HepG2 (cell line): Measurements from ENCODE around the gene SLC34A3.

ENCODE experiments used
- CTCF ChIP-seq: sonication (generic); formaldehyde crosslinking; IDR thresholded peaks from 2 replicates; pipeline ENCODE4 v1.5.0; 2020; ENCODE audit warnings: mild to moderate bottlenecking, missing genetic modification reagents, moderate library complexity
- IKZF4 ChIP-seq: sonication (generic); formaldehyde crosslinking; IDR thresholded peaks from 2 replicates; pipeline ENCODE4 v1.5.1; 2020; ENCODE audit warnings: borderline replicate concordance, mild to moderate bottlenecking, low read depth, missing genetic modification reagents; ENCODE audit errors: not compliant biosample characterization
- ISL2 ChIP-seq: sonication (generic); formaldehyde crosslinking; IDR thresholded peaks from 2 replicates; pipeline ENCODE4 v1.5.0; 2020; ENCODE audit warnings: missing genetic modification reagents
- NAIF1 ChIP-seq: sonication (generic); formaldehyde crosslinking; IDR thresholded peaks from 2 replicates; pipeline ENCODE4 v1.5.0; 2020; ENCODE audit warnings: mild to moderate bottlenecking, missing genetic modification reagents, borderline replicate concordance
- PBX3 ChIP-seq: sonication (generic); formaldehyde crosslinking; IDR thresholded peaks from 2 replicates; pipeline ENCODE4 v1.8.1; 2023; ENCODE audit warnings: missing genetic modification reagents, inconsistent platforms, borderline replicate concordance
- PHF8 ChIP-seq: sonication (generic); formaldehyde crosslinking; IDR thresholded peaks from 2 replicates; pipeline ENCODE4 v1.5.0; 2020; ENCODE audit warnings: missing genetic modification reagents
- TCF12 ChIP-seq, 2 experiments: fragments of 450-650 bp in 1 of 2; sonication (generic) in 1 of 2; formaldehyde crosslinking in 1 of 2; IDR thresholded peaks; 2 replicates each; pipeline versions ENCODE4 v1.6.1 to v1.8.0; 2017 to 2022; ENCODE audit warnings: antibody characterized with exemption in 1 of 2, mild to moderate bottlenecking in 1 of 2, missing genetic modification reagents in 1 of 2, moderate library complexity in 1 of 2
- ZKSCAN5 ChIP-seq: sonication (generic); formaldehyde crosslinking; IDR thresholded peaks from 2 replicates; pipeline ENCODE4 v1.5.1; 2020; ENCODE audit warnings: mild to moderate bottlenecking, missing genetic modification reagents
- ZNF274 ChIP-seq: sonication (generic); formaldehyde crosslinking; IDR thresholded peaks from 2 replicates; pipeline ENCODE4 v1.5.1; 2020; ENCODE audit warnings: mild to moderate bottlenecking, missing genetic modification reagents
- ZNF282 ChIP-seq: fragments of 450-650 bp; IDR thresholded peaks from 2 replicates; pipeline ENCODE4 v1.6.1; 2018; ENCODE audit not compliant: partially characterized antibody
- TF ChIP-seq, protein P1 (sequence below), 2 experiments: IDR thresholded peaks; 2 replicates each; pipeline ENCODE4 v1.6.1; 2011 to 2012; ENCODE audit warnings: low read length in 2 of 2, borderline replicate concordance in 1 of 2, low read depth in 1 of 2, mild to moderate bottlenecking in 1 of 2, moderate library complexity in 1 of 2

- TF ChIP-seq NAIF1 (CRISPR knock-in tag) (peak; percentile 46; the same call in 1 of the 2 replicates), ZNF274 (CRISPR knock-in tag) (no peak; the same call in 1 of the 2 replicates), ISL2 (CRISPR knock-in tag) (0 out of 2 replicates have a peak, but pooled peaks have one; percentile 35), ZKSCAN5 (CRISPR knock-in tag) (peak; percentile 98), PHF8 (CRISPR knock-in tag) (peak; percentile 91), CTCF (CRISPR knock-in tag) (peak; percentile 83), IKZF4 (CRISPR knock-in tag) (peak; percentile 63), PBX3 (no peak), ZNF282 (no peak), TCF12 (IDR thresholded peaks at IDR 0.05) (no peak), TCF12 (CRISPR knock-in tag; IDR thresholded peaks at IDR 0.05) (no peak)
- TF ChIP-seq, protein P1, sequence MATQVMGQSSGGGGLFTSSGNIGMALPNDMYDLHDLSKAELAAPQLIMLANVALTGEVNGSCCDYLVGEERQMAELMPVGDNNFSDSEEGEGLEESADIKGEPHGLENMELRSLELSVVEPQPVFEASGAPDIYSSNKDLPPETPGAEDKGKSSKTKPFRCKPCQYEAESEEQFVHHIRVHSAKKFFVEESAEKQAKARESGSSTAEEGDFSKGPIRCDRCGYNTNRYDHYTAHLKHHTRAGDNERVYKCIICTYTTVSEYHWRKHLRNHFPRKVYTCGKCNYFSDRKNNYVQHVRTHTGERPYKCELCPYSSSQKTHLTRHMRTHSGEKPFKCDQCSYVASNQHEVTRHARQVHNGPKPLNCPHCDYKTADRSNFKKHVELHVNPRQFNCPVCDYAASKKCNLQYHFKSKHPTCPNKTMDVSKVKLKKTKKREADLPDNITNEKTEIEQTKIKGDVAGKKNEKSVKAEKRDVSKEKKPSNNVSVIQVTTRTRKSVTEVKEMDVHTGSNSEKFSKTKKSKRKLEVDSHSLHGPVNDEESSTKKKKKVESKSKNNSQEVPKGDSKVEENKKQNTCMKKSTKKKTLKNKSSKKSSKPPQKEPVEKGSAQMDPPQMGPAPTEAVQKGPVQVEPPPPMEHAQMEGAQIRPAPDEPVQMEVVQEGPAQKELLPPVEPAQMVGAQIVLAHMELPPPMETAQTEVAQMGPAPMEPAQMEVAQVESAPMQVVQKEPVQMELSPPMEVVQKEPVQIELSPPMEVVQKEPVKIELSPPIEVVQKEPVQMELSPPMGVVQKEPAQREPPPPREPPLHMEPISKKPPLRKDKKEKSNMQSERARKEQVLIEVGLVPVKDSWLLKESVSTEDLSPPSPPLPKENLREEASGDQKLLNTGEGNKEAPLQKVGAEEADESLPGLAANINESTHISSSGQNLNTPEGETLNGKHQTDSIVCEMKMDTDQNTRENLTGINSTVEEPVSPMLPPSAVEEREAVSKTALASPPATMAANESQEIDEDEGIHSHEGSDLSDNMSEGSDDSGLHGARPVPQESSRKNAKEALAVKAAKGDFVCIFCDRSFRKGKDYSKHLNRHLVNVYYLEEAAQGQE (IDR thresholded peaks at IDR 0.05; ENCODE audit: borderline replicate concordance in 1 of 2, low read depth in 1 of 2, low read length in 2 of 2): peak in 1 of 2 experiments; percentile 47; a peak in 1 of 4 replicates
These were observed 46.8 kb downstream of the SLC34A3 start, which contains the start of gene TOR4A for GRCh38 chr9:137277329-137278041.
